ENCODE data around the gene HIBCH.
"Not testable (repeated sequence)": the region's sequence is repeated elsewhere in the genome, so short reads cannot be mapped to it uniquely, and the experiment has no call there.

Gene HIBCH, protein sequence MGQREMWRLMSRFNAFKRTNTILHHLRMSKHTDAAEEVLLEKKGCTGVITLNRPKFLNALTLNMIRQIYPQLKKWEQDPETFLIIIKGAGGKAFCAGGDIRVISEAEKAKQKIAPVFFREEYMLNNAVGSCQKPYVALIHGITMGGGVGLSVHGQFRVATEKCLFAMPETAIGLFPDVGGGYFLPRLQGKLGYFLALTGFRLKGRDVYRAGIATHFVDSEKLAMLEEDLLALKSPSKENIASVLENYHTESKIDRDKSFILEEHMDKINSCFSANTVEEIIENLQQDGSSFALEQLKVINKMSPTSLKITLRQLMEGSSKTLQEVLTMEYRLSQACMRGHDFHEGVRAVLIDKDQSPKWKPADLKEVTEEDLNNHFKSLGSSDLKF

DNA sequence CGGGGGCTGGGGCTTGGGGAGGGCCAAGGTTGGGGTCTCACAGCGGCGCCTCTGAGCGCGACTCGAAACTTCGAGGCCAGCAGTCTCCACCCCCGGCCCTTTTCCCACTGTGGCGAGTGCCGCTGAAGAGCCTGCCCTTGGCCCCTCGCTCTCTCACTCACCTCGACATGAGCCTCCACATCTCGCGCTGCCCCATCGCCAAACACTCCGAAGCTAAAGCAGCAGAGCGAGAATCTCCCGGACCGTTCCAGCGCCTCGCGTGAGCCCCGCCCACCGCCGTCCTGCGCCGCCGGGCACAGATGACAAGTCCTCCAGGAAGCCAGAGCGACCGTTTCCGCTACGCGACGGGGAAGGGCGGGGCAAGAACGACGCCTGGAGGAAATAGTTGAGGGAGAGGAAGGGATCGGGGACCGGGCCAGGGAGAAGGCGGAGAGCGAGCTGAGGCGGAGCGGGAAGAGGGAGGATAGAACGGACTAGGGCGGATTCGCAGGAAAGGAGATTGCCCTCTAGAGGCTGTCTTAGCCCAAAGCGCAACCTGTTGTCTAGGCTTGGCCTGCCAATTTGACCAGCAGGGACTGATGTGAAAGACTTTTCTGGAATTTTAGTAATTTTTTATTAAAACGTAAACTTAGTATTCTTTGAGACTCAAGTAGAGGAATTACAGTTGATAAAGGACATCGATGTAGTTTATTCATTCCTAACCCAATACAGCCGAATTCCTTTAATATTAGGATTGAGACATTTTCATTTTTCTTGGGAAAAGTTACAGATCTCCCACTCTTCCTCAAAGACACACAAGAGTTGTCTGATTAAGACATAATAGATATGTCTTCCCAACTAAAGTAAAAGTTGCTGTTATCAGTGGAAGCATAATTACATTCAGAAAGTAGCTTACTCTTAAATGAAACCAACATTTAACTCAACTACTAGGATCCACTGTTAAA lies at the start of gene HIBCH:
Gene HIBCH, minus strand, starts transcription at position 272 of the 944 bp plus-strand sequence. Its CDS starts 76 bp downstream, at position 196.
- peak; percentile 60 to 83 (median 68) for DNase-seq

DNA sequence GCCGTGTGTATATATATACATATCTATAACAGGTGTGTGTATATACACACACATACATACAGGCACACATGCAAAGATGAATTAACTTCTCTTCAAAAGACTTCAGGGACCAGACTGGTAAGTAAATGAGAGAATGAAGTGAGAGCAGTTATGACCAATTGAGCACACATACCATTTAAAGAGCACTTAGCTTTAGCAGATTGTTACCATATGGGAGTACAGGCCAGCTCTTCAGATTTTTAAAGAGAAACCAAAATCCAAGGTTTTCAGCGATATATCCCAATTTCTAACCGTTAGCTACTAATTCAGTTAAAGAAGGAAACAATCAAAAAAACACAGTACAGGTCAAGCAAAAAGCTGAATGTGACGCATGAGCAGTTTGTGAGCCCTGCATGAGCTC lies 47.5 kb upstream of the HIBCH start:
- DNase-seq, result no peak

DNA sequence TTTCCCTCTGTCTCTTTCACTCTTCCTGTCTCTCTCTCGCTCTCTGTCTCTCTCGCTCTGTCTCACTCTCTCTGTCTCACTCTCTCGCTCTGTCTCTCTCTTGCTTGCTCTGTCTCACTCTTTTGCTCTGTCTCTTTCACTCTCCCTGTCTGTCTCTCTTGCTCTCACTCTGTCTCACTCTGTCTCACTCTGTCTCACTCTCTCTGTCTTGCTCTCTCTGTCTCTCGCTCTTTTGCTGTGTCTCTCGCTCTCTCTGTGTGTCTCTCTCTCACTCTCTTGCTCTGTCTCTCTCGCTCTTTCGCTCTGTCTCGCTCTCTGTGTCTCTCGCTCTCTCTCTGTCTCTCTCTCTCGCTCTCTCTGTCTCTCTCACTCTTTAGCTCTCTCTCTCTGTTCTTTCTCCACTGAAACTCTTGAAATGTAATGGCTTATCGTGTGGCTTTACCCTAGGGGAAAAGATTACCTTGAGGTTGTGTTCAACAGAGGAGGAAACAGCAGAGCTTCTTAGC lies 46.7 kb upstream of the HIBCH start:
- no peak for DNase-seq

DNA sequence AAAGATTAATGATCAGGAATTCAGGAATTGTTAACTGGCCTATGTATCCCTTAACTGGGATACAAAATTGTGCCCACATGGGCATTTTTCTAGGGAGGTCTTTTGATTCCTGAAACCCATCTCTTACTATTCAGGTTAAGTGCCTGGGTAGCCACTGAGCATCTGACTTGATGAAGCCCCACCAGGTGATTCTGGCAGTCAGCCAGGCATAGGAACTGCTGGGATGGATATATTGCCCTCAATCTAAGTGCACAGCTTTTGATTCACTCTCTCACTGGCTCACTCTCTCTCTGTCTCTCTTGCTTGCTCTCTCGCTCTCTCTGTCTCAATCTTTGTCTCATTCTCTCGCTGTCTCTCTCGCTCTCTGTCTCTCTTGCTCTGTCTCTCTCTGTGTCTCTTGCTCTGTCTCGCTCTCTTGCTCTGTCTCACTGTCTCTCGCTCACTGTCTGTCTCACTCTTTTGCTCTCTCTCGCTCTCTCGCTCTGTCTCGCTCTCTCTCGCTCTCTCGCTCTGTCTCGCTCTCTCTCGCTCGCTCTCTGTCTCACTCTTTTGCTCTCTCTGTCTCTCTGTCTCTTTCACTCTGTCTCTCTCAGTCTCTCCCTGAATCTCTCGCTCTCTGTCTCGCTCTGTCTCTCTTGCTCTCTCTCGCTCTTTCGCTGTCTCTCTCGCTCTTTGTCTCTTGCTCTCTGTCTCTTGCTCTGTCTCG lies 46.0 kb upstream of the HIBCH start:
- DNase-seq, result no peak

- DNase-seq, result no peak
These were observed 43.3 kb upstream of the HIBCH start for GRCh38 chr2:190362894-190363293.

DNA sequence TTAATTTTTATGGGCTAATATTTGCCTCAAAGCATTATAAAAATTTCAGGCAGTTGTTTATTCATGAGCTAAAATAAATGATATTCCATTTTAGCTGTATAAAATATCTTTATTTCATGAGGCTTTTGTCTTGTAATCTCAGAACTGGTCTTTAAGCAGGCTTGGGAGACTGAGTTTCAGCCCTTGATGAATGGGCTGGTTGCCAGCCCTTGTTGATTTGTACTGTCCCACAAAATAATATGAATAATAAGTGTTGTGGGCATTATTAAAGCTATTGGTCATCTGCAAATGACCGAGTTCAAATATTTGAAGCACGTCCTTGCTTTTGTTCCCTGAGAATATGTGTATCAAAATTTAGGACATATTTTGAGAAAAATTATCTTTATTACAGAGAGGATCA lies 41.9 kb upstream of the HIBCH start:
- no peak for DNase-seq

GRCh38 chr2:190360965-190361364 lies 41.3 kb upstream of the HIBCH start:
- DNase-seq, result no peak

- no peak for DNase-seq
These were observed 40.9 kb upstream of the HIBCH start for GRCh38 chr2:190360561-190360960.

GRCh38 chr2:190358655-190359448 lies 39.2 kb upstream of the HIBCH start:
- DNase-seq, result not testable (repeated sequence)

DNA sequence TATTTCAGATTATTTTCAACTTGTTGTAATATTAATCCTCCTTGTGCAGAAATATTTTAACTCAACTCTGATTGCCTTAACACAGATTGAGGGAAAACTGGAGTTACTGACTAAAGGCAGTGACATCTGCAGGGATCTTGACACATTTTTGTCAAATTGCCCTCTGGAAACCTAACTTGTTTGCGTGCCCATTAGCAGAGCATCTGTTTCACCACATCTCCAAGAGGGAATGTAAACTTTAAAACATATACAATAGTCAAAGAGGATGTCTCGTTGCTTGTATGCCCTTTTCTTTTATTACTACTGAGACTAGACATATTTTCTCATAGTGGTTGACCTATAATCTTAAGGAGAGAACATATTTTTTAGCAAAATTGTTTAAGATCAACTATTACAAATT lies 38.0 kb upstream of the HIBCH start:
- no peak for DNase-seq

- no peak for DNase-seq
These were observed 36.5 kb upstream of the HIBCH start for GRCh38 chr2:190355968-190356644.

DNA sequence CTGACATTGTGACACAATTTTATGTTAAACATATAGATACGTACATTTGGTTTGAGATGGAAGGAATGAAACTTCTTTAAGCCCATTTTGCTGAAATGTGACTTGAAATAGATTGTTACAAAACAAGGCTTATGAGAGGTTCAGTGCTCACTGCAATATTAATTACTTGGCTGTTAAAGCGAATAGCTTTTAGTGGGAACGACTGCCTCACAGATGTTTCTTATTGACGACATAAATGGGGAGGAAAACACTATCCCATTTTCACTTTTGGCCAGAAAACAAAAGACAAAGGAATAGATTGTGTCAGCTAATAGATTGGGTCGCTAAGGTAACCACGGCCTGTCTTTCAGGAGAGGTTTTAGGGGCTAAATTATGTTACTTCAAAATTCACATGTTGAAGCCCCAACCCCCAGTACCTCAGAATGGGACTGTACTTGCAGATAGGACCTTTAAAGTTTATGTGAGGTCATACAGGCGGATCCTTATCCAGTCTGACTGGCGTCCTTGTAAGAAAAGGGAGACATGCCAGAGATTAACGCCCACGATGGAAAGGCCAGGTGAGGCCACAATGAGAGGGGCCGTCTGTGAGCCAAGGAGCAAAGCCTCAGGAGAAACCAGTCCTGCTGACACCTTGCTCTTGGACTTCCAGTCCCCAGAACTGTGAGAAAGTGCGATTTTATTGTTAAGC lies 34.5 kb upstream of the HIBCH start:
- DNase-seq, result no peak

- DNase-seq, result no peak
These were observed 33.9 kb upstream of the HIBCH start for GRCh38 chr2:190353537-190353899.

DNA sequence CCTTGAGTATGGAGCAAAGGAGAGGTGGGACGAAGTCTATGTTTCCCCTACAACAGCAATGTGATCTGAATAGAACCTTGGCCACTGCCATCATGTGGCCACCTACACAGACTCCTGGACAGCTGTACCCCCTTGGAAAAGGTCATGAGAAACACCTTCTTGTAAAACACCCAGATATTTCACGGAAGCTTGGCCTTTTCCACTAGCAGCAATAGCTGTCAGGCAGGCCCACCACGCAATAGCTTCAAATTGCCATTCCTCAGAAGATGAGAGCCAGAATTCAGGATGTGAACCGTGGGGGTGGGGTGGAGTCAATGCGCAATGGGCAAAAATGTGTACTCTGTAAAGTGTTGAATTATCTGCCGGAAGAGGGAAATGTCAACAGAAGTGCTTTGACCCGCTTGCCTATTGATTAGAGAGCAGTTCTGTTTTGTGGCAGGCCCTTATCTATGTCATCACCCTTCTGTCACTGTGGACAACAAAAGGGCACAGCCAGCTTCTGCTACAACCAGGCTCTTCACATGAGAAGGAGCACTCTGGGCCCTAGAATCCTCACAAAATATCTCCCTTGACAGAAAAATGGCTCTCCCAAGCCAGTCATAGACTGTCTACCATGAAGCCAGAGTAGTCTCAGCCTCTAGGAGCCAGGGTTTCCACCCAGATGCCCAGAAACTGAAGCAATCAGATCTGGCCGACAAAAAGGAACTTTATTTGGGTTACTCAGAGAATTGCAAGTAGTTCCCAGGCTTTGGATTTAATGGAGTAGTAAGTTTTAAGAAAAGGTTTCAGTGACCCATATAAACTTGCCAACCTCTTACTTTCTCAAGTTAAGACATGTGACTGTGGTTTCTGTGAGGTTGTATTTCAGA lies 33.3 kb upstream of the HIBCH start:
- no peak for DNase-seq

GRCh38 chr2:190351955-190352354 lies 32.3 kb upstream of the HIBCH start:
- no peak for DNase-seq

DNA sequence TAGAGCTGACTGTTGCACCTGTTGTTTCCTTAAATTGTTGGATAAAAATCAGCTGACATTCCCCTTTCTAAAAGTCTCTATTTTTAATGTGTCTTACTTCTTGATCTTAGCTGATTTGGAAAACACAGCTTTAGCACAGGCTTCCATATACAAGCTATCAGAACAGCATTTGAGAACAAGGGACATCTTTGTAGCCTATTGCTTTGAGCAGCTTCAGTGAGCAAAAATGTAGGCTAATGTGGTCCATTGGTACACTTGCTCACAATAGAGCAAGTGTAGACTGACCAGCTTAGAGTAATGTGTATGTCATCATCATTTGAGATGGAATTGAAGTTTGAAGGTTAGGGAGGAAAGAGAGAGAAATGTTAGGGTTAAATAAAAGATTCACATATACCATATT lies 30.7 kb upstream of the HIBCH start:
- DNase-seq, result no peak

- no peak for DNase-seq
These were observed 24.7 kb upstream of the HIBCH start for GRCh38 chr2:190344276-190344827.

DNA sequence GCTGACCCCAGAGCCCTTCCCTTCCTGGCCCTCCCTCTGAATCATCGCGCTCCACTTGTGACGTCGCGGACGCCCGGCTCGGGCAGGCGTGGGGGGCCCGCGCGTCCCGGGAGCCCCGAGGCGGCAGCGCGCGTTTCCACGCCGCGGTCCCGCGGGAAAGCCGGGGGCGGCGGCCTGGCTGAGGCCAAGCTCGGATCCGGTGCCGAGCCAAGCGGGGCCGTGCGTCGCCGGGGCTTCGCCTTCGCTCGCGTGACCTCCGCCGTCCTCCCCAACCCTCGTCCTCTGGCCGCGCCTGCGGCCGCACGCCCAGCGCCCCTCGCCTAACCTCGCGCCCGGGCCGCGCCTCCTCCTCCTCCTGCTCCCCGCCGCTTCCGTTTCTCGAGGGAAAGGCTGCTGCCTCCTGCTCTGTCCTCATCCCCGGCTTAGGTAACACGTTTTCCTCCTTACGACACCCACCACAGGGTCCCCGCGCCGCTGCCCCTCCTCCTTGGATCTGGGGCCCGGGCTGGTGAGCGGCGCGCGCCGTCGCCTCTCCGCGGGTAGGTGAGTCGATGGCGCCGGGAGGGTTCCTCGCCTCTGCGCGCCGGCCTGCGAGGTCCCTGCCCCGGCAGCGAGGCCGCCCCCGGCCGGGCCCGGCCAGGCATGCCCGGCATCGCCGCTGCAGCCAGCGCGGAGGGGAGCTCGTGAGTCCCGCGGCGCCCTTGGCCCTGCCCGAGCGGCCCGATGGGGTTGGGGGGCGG lies 24.1 kb upstream of the HIBCH start, which contains the start of gene INPP1:
Gene INPP1, plus strand, starts transcription at position 54 of the 740 bp plus-strand sequence. CDS start 16,514 bp downstream, outside the sequence.
- DNase-seq, result peak in 4 of 6 experiments; percentile 7 to 42 (median 36)

DNA sequence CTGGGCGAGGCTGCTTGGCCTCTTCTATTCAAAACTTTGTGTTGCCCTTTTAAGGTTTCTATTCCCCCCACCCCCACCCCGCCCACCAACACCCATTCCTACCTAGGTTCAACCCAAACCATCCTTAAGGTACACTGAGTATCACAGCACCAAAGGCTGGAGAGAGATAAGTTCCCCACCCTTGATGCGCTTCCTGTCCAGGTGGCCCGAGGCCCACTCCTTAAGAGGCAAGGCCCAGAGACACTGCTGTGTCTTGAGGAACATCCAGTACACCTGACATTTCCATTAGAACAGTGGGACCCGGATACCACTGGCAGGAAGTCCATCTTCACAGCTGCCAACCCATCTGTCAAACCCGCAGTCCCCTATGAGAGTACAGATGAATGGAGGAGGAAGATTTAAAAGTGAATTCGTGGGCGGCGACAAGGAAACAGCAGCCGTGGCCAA lies 23.5 kb upstream of the HIBCH start:
- no peak for DNase-seq
